ENCODE measurements around the gene DAGLA. TPM values are rescaled to one million over a fixed set of nuclear protein-coding genes. Genes with fewer than 3 reads are reported as not detected.

The DAGLA gene
- total and polyA plus RNA-seq, 2 of the 13 experiments (the other 11 are each of a cell fraction or from before 2014, with no cell fraction given): 2.6 to 3.9 TPM

- H3K36me3 ChIP-seq (replicated peaks in 1 of 2; ENCODE audit: control insufficient read depth in 1 of 2, insufficient read depth in 2 of 2, low read length in 2 of 2): peaks cover 38 to 83% of the 10 kb centered on the region in 2 experiments; a peak in 4 of 5 replicates
- WGBS (ENCODE audit: low lambda C conversion rate): 94% methylated on average over 3 of the region's 3 CpGs
- intact Hi-C loops (cut with micrococcal nuclease; ENCODE audit: unreplicated experiment): no loop called here
Observed at GRCh38 chr11:61782299-61782698, 102.1 kb downstream of the DAGLA start.

DNA sequence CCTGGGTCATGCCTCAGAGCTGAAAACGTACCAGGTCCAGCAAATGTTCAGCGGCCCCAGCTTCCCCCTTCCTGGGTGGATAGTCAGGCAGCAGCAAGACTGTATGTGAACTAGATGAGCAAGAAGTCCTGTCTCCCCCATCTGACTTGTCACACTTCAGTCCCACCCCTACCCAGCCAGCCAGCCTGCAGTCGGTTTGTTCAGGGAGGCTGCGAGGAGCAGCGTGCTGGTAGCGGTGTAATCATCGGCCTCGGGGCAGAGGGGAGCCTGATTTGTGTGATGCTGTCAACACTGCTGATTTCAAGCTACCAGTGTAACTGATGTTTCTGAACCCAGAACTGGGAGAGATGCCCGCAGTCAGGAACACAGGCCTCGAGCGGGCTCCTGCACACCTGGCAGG lies 102.7 kb downstream of the DAGLA start:
- ChIA-PET POLR2A (interaction anchor here (1.2 kb wide), 1 partner anchor 10 kb away, joined by 3 read pairs; the partner anchor contains the start of genes FEN1 and TMEM258), CTCF (ENCODE audit: low intra/inter-chr PET ratio, low total read pairs) (no interaction called here)
- Histone ChIP-seq H3K4me2 (ENCODE audit: low read depth, low read length) (no peak overlapping the region), H3K27me3 (ENCODE audit: control insufficient read depth in 1 of 2, insufficient read depth in 2 of 2, low read length in 2 of 2) (no peaks in the 10 kb centered on the region), H3K4me3 (replicated peaks in 1 of 3; ENCODE audit: insufficient read depth in 1 of 3, low read depth in 2 of 3, low read length in 3 of 3) (no peak overlapping the region), H2AFZ (ENCODE audit: low read length) (no peak overlapping the region), H3K9ac (ENCODE audit: insufficient read depth, low read depth, low read length) (no peak overlapping the region), H3K36me3 (replicated peaks in 1 of 2; ENCODE audit: control insufficient read depth in 1 of 2, insufficient read depth in 2 of 2, low read length in 2 of 2) (peaks cover 33 to 85% of the 10 kb centered on the region in 2 experiments; a peak in 4 of 5 replicates), H3K4me1 (ENCODE audit: insufficient read depth, low read length) (no peaks in the 10 kb centered on the region; the same call in 1 of the 2 replicates), H3K9me3 (ENCODE audit: low read length) (no peaks in the 10 kb centered on the region), H4K20me1 (ENCODE audit: insufficient read depth, low read length) (no peaks in the 10 kb centered on the region), H3K27ac (ENCODE audit: extremely low read length, insufficient read depth, low read length) (no peak overlapping the region), H3K79me2 (ENCODE audit: insufficient read depth, low read length) (no peaks in the 10 kb centered on the region)
- ATAC-seq (no peak), DNase-seq (ENCODE audit: low spot score) (no peak), FAIRE-seq (no peak)
- BruUV-seq (replicated peaks): no TSS peak
- WGBS (ENCODE audit: low lambda C conversion rate): 99% methylated on average over 7 of the region's 11 CpGs
- intact Hi-C loops (cut with micrococcal nuclease; ENCODE audit: unreplicated experiment): no loop called here
- in situ Hi-C loops (cut with HindIII; ENCODE audit: extremely low pct_ligation_motif_present, low pct_unique_long_range_greater_than_20kb): loop anchor here (5.0 kb wide), 1 partner anchor 36 kb away; no protein-coding TSS in a partner anchor
- TF ChIP-seq AGO2 (optimal IDR thresholded peaks at IDR 0.05; ENCODE audit: low read depth, low read length) (peak; percentile 65), MYNN (CRISPR knock-in tag; IDR thresholded peaks at IDR 0.05; ENCODE audit: low read depth) (no peak)

More at GRCh38 chr11:61782299-61782698, 102.1 kb downstream of the DAGLA start:
- no TSS peak for BruUV-seq (replicated peaks)
- DNase-seq (ENCODE audit: low spot score) (no peak), ATAC-seq (no peak), FAIRE-seq (no peak)
- H3K4me2 ChIP-seq (ENCODE audit: low read depth, low read length): no peak overlapping the region
- TF ChIP-seq ZNF761 (CRISPR knock-in tag; conservative IDR thresholded peaks at IDR 0.05): no peak
- TF ChIP-seq FIP1L1 (IDR thresholded peaks at IDR 0.05; ENCODE audit: borderline replicate concordance, insufficient read depth, low read depth, low read length): no peak
- no peak for TF ChIP-seq NFATC3 (CRISPR knock-in tag; IDR thresholded peaks at IDR 0.05)
- no peak for TF ChIP-seq ZNF746 (CRISPR knock-in tag; IDR thresholded peaks at IDR 0.05)
- no peak for TF ChIP-seq FOSL2 (CRISPR knock-in tag; IDR thresholded peaks at IDR 0.05)
- ChIA-PET POLR2A (interaction anchor here (0.9 to 1.2 kb wide), 2 partner anchors 10 to 33 kb away, joined by 3 read pairs; partner anchors contain the start of genes FEN1 and TMEM258), CTCF (ENCODE audit: low intra/inter-chr PET ratio, low total read pairs) (no interaction called here)
- H3K4me3 ChIP-seq (replicated peaks in 1 of 3; ENCODE audit: insufficient read depth in 1 of 3, low read depth in 2 of 3, low read length in 3 of 3): no peak overlapping the region
- no peaks in the 10 kb centered on the region for H3K27me3 ChIP-seq (ENCODE audit: control insufficient read depth in 1 of 2, insufficient read depth in 2 of 2, low read length in 2 of 2)
- H3K79me2 ChIP-seq (ENCODE audit: insufficient read depth, low read length): no peaks in the 10 kb centered on the region
- no peak overlapping the region for H3K27ac ChIP-seq (ENCODE audit: extremely low read length, insufficient read depth, low read length)
- H2AFZ ChIP-seq (ENCODE audit: low read length): no peak overlapping the region
- H4K20me1 ChIP-seq (ENCODE audit: insufficient read depth, low read length): no peaks in the 10 kb centered on the region
- in situ Hi-C loops (cut with HindIII; ENCODE audit: extremely low pct_ligation_motif_present, low pct_unique_long_range_greater_than_20kb): loop anchor here (5.0 kb wide), 1 partner anchor 35 kb away; no protein-coding TSS in a partner anchor
- H3K9ac ChIP-seq (ENCODE audit: insufficient read depth, low read depth, low read length): no peak overlapping the region
- no peaks in the 10 kb centered on the region for H3K4me1 ChIP-seq (ENCODE audit: insufficient read depth, low read length)
- no peaks in the 10 kb centered on the region for H3K9me3 ChIP-seq (ENCODE audit: low read length)
